HEK293T (cell line): ENCODE measurements around the gene IL1RL2.

Source experiments
- ELF4 ChIP-seq: fragments of 450-650 bp; IDR thresholded peaks from 2 replicates; pipeline ENCODE4 v1.6.1; 2017; ENCODE audit warnings: antibody characterized with exemption
- HDGF ChIP-seq: fragments of 450-650 bp; IDR thresholded peaks from 2 replicates; pipeline ENCODE4 v1.6.1; 2017; ENCODE audit warnings: antibody characterized with exemption, borderline replicate concordance
- SP1 ChIP-seq: fragments of 450-650 bp; IDR thresholded peaks from 2 replicates; pipeline ENCODE4 v1.6.1; 2017
- SUZ12 ChIP-seq: fragments of 450-650 bp; IDR thresholded peaks from 2 replicates; pipeline ENCODE4 v1.6.1; 2016; ENCODE audit warnings: mild to moderate bottlenecking

DNA sequence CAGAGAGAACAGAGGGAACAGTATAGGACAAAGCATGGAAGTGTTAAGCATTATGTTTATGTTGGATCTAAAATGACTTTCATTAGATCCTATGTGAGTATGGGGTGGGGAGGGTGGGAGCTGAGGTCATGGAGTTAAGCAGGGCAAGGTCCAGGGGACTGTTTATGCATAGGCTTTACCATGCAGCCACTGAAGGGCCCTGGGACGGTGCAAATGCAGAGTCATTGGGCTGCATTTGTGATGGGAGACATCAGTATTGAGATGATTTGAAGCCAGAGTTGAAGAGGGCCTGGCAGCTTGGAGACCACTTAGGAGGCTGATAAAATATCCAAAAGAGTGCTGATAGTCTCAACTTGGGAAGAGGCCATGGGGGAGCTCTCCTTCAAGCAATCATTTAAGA, 22.7 kb downstream of the IL1RL2 start:
- no peak for TF ChIP-seq ELF4
- no peak for TF ChIP-seq SP1
- no peak for TF ChIP-seq HDGF
- no peak for TF ChIP-seq SUZ12
